Natural killer cell (primary cell): Measurements from ENCODE around the gene NCOA3. TPM values are rescaled to one million over a fixed set of nuclear protein-coding genes. Genes with fewer than 3 reads are reported as not detected.

Experiments used
- ATAC-seq, 3 donors: fragments of 150-1000 bp in 2 of 3; fragments of 200-7000 bp in 1 of 3; cut with Tn5 transposase; 1 replicate in 1 of 3; 2 replicates in 2 of 3; pipeline ENCODE4 v1.10.0; 2021; ENCODE audit warnings: mild to moderate bottlenecking in 2 of 3, moderate library complexity in 2 of 3
- DNase-seq, 2 donors: peaks; one replicate each; pipeline versions ENCODE4 v3.0.0 to v3.0.0-alpha.2; 2013 to 2021; ENCODE audit warnings: mixed read lengths in 1 of 2
- H3K27ac ChIP-seq: one replicate; pipeline ENCODE4 v1.5.1; 2013; ENCODE audit warnings: mild to moderate bottlenecking, low read length
- H3K27me3 ChIP-seq: one replicate; pipeline ENCODE4 v1.6.1; 2013; ENCODE audit warnings: low read length; ENCODE audit not compliant: control insufficient read depth, insufficient read depth
- H3K36me3 ChIP-seq: one replicate; pipeline ENCODE4 v1.6.1; 2013; ENCODE audit warnings: low read length; ENCODE audit not compliant: control insufficient read depth, insufficient read depth
- H3K4me1 ChIP-seq: one replicate; pipeline ENCODE4 v1.6.1; 2013; ENCODE audit warnings: low read length; ENCODE audit not compliant: control insufficient read depth, insufficient read depth
- H3K4me3 ChIP-seq: one replicate; pipeline ENCODE4 v1.5.1; 2013; ENCODE audit warnings: low read length
- H3K9me3 ChIP-seq: one replicate; pipeline ENCODE4 v1.6.1; 2013; ENCODE audit warnings: low read length; ENCODE audit not compliant: control insufficient read depth, insufficient read depth
- H3K27ac Mint-ChIP-seq, 2 donors: one replicate each; pipeline ENCODE4 v1.8.0; 2022; ENCODE audit warnings: mild to moderate bottlenecking in 2 of 2, mixed read lengths in 2 of 2, moderate library complexity in 1 of 2
- H3K27me3 Mint-ChIP-seq, 2 donors: one replicate each; pipeline ENCODE4 v1.8.0; 2022; ENCODE audit warnings: low read depth in 2 of 2, mixed read lengths in 2 of 2
- H3K36me3 Mint-ChIP-seq: one replicate; pipeline ENCODE4 v1.8.0; 2022; ENCODE audit warnings: mixed read lengths
- H3K4me1 Mint-ChIP-seq, 2 donors: one replicate each; pipeline ENCODE4 v1.8.0; 2022; ENCODE audit warnings: mixed read lengths in 2 of 2
- H3K4me3 Mint-ChIP-seq: one replicate; pipeline ENCODE4 v1.8.0; 2022; ENCODE audit warnings: mild to moderate bottlenecking, moderate library complexity, mixed read lengths
- H3K9me3 Mint-ChIP-seq, 2 donors: one replicate each; pipeline ENCODE4 v1.8.0; 2022; ENCODE audit warnings: mixed read lengths in 2 of 2
- CTCF ChIP-seq: fragments of 200-600 bp; IDR thresholded peaks from one replicate; pipeline ENCODE4 v1.8.0; 2022; ENCODE audit warnings: antibody characterized with exemption
- WGBS: methylation state at CpG from one replicate; pipeline ENCODE4 v1.1.7; 2013; ENCODE audit warnings: missing lambda C conversion rate; ENCODE audit not compliant: insufficient coverage; 5-methylcytosine and 5-hydroxymethylcytosine counted together
- intact Hi-C: fragments of 100-400 bp; cut with micrococcal nuclease; formaldehyde crosslinking; loops from one replicate; pipeline ENCODE4 v1.14.2; 2022
- total RNA-seq, 4 donors: library from RNA; stranded (reverse); fragments of 120-200 nt in 1 of 4; gene quantifications; one replicate each; pipeline versions ENCODE4 v1.2.3 to v1.2.4, GENCODE V29; 2013 to 2022

NCOA3 gene
- total RNA-seq, 3 donors from 2014 or later (not counting 1 experiment from before 2014, with no cell fraction given): 44.3 to 63.3 (median 57.8) TPM

GRCh38 chr20:47669489-47669888 lies 167.8 kb downstream of the NCOA3 start:
- Histone ChIP-seq H3K27ac (no peak overlapping the region), H3K9me3 (no peaks in the 10 kb centered on the region), H3K4me1 (no peaks in the 10 kb centered on the region), H3K36me3 (no peaks in the 10 kb centered on the region), H3K4me3 (no peak overlapping the region), H3K27me3 (no peaks in the 10 kb centered on the region)
- H3K4me3 Mint-ChIP-seq: no peak overlapping the region
- H3K36me3 Mint-ChIP-seq: no peaks in the 10 kb centered on the region
- no peaks in the 10 kb centered on the region for H3K4me1 Mint-ChIP-seq
- intact Hi-C loops: no loop called here
- no peaks in the 10 kb centered on the region for H3K27me3 Mint-ChIP-seq
- H3K27ac Mint-ChIP-seq: no peak overlapping the region
- DNase-seq (no peak), ATAC-seq (no peak)
- no peaks in the 10 kb centered on the region for H3K9me3 Mint-ChIP-seq
- WGBS: 88% methylated on average over 4 of the region's 4 CpGs
- no peak for TF ChIP-seq CTCF

DNA sequence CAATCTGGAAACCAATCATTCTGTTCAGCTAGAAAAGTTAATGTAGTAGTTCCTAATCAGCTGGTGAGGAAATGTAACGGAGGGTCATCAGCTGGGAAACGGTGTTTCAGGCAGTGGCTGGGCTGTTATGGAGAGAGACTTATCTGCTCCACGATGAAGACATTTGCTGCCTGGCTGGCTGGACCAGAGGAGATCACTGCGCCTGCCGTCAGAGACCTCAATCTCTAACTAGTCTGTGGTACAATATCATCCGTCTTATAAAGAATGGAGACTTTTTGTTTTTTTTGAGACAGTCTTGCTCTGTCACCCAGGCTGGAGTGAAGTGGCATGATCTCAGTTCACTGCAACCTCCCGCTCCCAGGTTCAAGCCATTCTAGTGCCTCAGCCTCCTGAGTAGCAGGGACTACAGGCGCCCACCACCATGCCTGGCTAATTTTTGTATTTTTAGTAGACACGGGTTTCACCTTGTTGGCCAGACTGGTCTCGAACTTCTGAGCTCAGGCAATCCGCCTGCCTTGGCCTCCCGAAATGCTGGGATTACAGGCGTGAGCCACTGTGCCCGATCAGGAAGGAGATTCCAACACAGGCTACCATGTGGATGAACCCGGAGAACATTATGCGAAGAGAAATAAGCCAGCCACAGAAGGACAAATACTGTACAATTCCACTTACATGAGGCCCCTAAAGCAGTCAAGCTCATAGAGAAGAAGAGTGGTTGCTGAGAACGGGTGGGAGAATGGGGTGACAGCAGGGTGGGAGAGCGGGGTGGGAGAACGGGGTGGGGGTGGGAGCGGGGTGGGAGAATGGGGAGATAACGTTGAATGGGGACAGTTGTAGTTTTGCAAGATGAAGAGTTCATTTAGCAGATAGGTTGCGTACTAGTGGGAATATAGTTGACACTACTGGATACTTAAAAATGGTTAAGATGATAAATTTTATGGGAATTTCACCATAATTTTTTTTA lies 168.5 kb downstream of the NCOA3 start:
- TF ChIP-seq CTCF: no peak
- Mint-ChIP-seq H3K27ac (no peak overlapping the region), H3K27me3 (no peaks in the 10 kb centered on the region), H3K36me3 (no peaks in the 10 kb centered on the region), H3K4me3 (no peak overlapping the region), H3K9me3 (no peaks in the 10 kb centered on the region), H3K4me1 (no peaks in the 10 kb centered on the region)
- no peaks in the 10 kb centered on the region for H3K27me3 ChIP-seq
- H3K4me3 ChIP-seq: no peak overlapping the region
- DNase-seq (no peak), ATAC-seq (no peak)
- no peak overlapping the region for H3K27ac ChIP-seq
- intact Hi-C loops: no loop called here
- no peaks in the 10 kb centered on the region for H3K4me1 ChIP-seq
- no peaks in the 10 kb centered on the region for H3K9me3 ChIP-seq
- H3K36me3 ChIP-seq: no peaks in the 10 kb centered on the region
- WGBS: 94% methylated on average over 18 of the region's 22 CpGs

- Mint-ChIP-seq H3K27me3 (no peaks in the 10 kb centered on the region), H3K9me3 (no peaks in the 10 kb centered on the region), H3K4me3 (no peak overlapping the region), H3K27ac (no peak overlapping the region), H3K4me1 (no peaks in the 10 kb centered on the region), H3K36me3 (no peaks in the 10 kb centered on the region)
- Histone ChIP-seq H3K27ac (no peak overlapping the region), H3K4me1 (no peaks in the 10 kb centered on the region), H3K4me3 (no peak overlapping the region), H3K9me3 (no peaks in the 10 kb centered on the region), H3K27me3 (no peaks in the 10 kb centered on the region), H3K36me3 (no peaks in the 10 kb centered on the region)
- no peak for TF ChIP-seq CTCF
- ATAC-seq: no peak
- intact Hi-C loops: no loop called here
- no peak for DNase-seq
- 91% methylated on average over 9 of the region's 10 CpGs for WGBS
These were observed 169.2 kb downstream of the NCOA3 start for GRCh38 chr20:47670913-47671312.
